ENCODE measurements around the gene HRH1. TPM values are rescaled to one million over a fixed set of nuclear protein-coding genes. Genes with fewer than 3 reads are reported as not detected.

HRH1 gene
- total and polyA plus RNA-seq, 2 experiments from 2014 or later = not detected

GRCh38 chr3:11137627-11137959 lies 16.7 kb upstream of the HRH1 start:
- no peak for TF ChIP-seq CTCF (IDR thresholded peaks at IDR 0.05; ENCODE audit: low read depth, low read length)
- DNase-seq (ENCODE audit: low read depth in 1 of 2, low spot score in 1 of 2) = no peak
- Histone ChIP-seq H3K4me1 (ENCODE audit: low read depth) (no peaks in the 10 kb centered on the region), H3K27me3 (peaks cover 4% of the 10 kb centered on the region), H3K27ac (no peak overlapping the region), H3K36me3 (no peaks in the 10 kb centered on the region), H3K4me3 (no peak overlapping the region), H3K9me3 (ENCODE audit: low read depth) (no peaks in the 10 kb centered on the region)

- Histone ChIP-seq H3K27me3 (peaks cover 4% of the 10 kb centered on the region), H3K4me3 (no peak overlapping the region), H3K36me3 (no peaks in the 10 kb centered on the region), H3K27ac (no peak overlapping the region), H3K9me3 (ENCODE audit: low read depth) (no peaks in the 10 kb centered on the region), H3K4me1 (ENCODE audit: low read depth) (no peaks in the 10 kb centered on the region)
- DNase-seq (ENCODE audit: low read depth in 1 of 2, low spot score in 1 of 2) = no peak
- TF ChIP-seq CTCF (IDR thresholded peaks at IDR 0.05; ENCODE audit: low read depth, low read length) = no peak
These were observed 15.9 kb upstream of the HRH1 start for GRCh38 chr3:11138371-11138770.

- Histone ChIP-seq H3K4me1 (ENCODE audit: low read depth) (no peaks in the 10 kb centered on the region), H3K36me3 (no peaks in the 10 kb centered on the region), H3K27ac (no peak overlapping the region), H3K27me3 (peaks cover 4% of the 10 kb centered on the region), H3K4me3 (no peak overlapping the region), H3K9me3 (ENCODE audit: low read depth) (no peaks in the 10 kb centered on the region)
- DNase-seq (ENCODE audit: low read depth in 1 of 2, low spot score in 1 of 2) = no peak
- no peak for TF ChIP-seq CTCF (IDR thresholded peaks at IDR 0.05; ENCODE audit: low read depth, low read length)
These were observed 14.1 kb upstream of the HRH1 start for GRCh38 chr3:11140030-11140712.

GRCh38 chr3:11140713-11141104 lies 13.6 kb upstream of the HRH1 start:
- Histone ChIP-seq H3K27me3 (peaks cover 8% of the 10 kb centered on the region), H3K36me3 (no peaks in the 10 kb centered on the region), H3K27ac (no peak overlapping the region), H3K9me3 (ENCODE audit: low read depth) (no peaks in the 10 kb centered on the region), H3K4me1 (ENCODE audit: low read depth) (no peaks in the 10 kb centered on the region), H3K4me3 (no peak overlapping the region)
- no peak for TF ChIP-seq CTCF (IDR thresholded peaks at IDR 0.05; ENCODE audit: low read depth, low read length)
- DNase-seq (ENCODE audit: low read depth in 1 of 2, low spot score in 1 of 2) = no peak

- Histone ChIP-seq H3K4me1 (ENCODE audit: low read depth) (no peaks in the 10 kb centered on the region), H3K27me3 (peaks cover 15% of the 10 kb centered on the region), H3K9me3 (ENCODE audit: low read depth) (no peaks in the 10 kb centered on the region), H3K4me3 (no peak overlapping the region), H3K27ac (no peak overlapping the region), H3K36me3 (no peaks in the 10 kb centered on the region)
- no peak for TF ChIP-seq CTCF (IDR thresholded peaks at IDR 0.05; ENCODE audit: low read depth, low read length)
- DNase-seq (ENCODE audit: low read depth in 1 of 2, low spot score in 1 of 2) = no peak
These were observed 10.8 kb upstream of the HRH1 start for GRCh38 chr3:11143476-11143875.

Measured in cardiac muscle cell (in vitro differentiated cells and primary cell).